ENCODE data around the gene STRIT1. TPM values are rescaled to one million over a fixed set of nuclear protein-coding genes. Genes with fewer than 3 reads are reported as not detected.
"Not testable (repeated sequence)": the region's sequence is repeated elsewhere in the genome, so short reads cannot be mapped to it uniquely, and the experiment has no call there.

Gene STRIT1
- total and polyA plus RNA-seq, 2 donors (not counting 1 experiment from before 2014, with no cell fraction given) = not detected

DNA sequence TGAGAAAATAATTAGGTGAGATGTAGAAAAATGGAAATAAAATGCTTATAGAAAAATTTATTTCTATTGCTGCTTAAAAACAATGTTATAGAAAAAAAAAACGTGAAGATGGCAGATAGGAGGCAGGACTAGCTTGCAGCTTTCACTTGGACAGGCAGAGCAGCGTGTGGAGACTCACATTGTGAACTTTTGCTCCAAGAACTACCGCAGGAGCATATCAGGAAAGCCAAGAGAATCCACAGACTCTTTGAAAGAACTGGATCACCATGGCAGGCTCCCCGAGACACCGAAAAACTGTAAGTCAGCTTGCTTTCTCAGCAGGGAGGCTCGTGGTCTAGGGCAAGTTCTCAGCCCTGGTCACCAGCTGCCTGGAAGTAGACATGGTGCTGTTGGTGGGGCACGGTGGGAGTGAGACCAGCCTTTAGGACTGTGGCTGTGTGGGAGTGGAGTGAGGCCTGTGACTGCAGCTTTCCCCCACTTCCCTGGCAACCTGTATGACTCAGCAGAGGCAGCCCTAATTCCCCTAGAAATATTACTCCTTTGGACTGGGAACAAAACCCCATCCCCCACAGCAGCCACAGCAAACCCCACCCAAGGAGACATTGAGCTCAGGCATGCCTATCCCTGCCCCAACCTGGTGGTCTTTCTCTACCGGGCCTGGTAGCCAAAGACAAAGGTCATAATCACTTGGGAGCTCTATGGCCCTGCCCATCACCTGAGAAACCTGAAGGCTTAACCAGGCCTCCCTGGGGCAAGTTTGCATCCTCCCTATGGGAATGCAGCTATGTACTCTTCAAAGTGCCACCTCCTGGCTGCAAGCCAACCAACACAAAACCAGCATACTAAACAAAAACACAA is 22.8 kb downstream of the STRIT1 start:
- Histone ChIP-seq H2AFZ (ENCODE audit: insufficient read depth, low read depth, low read length, poor library complexity, severe bottlenecking) (no peak overlapping the region), H3K27me3 (replicated peaks in 1 of 4; ENCODE audit: control extremely low read depth in 1 of 4, control insufficient read depth in 3 of 4, insufficient read depth in 4 of 4, low read length in 3 of 4) (no peaks in the 10 kb centered on the region), H3K4me1 (ENCODE audit: control insufficient read depth in 2 of 2, insufficient read depth in 2 of 2, low read length in 2 of 2) (no peaks in the 10 kb centered on the region), H3K79me2 (ENCODE audit: control insufficient read depth, insufficient read depth, low read length) (no peaks in the 10 kb centered on the region), H4K20me1 (ENCODE audit: control insufficient read depth, insufficient read depth, low read length, poor library complexity, severe bottlenecking) (no peaks in the 10 kb centered on the region), H3K27ac (ENCODE audit: low read length in 2 of 2) (no peak overlapping the region), H3K36me3 (replicated peaks in 1 of 2; ENCODE audit: control extremely low read depth in 1 of 2, control insufficient read depth in 1 of 2, extremely low read depth in 1 of 2, insufficient read depth in 2 of 2, low read length in 1 of 2) (no peaks in the 10 kb centered on the region), H3K9me3 (ENCODE audit: control extremely low read depth in 1 of 3, control insufficient read depth in 2 of 3, insufficient read depth in 1 of 3, low read length in 2 of 3) (no peaks in the 10 kb centered on the region), H3K9ac (ENCODE audit: low read length) (no peak overlapping the region), H3K4me3 (ENCODE audit: control extremely low read depth in 1 of 5, extremely low read depth in 1 of 5, insufficient read depth in 1 of 5, low read depth in 2 of 5, low read length in 4 of 5) (no peak overlapping the region), H3K4me2 (replicated peaks; ENCODE audit: low read depth, low read length, poor library complexity, severe bottlenecking) (no peak overlapping the region)
- ChIA-PET POLR2A (no interaction called here), CTCF (no interaction called here)
- ATAC-seq (ENCODE audit: low read depth) = no peak
- TF ChIP-seq, protein P1, sequence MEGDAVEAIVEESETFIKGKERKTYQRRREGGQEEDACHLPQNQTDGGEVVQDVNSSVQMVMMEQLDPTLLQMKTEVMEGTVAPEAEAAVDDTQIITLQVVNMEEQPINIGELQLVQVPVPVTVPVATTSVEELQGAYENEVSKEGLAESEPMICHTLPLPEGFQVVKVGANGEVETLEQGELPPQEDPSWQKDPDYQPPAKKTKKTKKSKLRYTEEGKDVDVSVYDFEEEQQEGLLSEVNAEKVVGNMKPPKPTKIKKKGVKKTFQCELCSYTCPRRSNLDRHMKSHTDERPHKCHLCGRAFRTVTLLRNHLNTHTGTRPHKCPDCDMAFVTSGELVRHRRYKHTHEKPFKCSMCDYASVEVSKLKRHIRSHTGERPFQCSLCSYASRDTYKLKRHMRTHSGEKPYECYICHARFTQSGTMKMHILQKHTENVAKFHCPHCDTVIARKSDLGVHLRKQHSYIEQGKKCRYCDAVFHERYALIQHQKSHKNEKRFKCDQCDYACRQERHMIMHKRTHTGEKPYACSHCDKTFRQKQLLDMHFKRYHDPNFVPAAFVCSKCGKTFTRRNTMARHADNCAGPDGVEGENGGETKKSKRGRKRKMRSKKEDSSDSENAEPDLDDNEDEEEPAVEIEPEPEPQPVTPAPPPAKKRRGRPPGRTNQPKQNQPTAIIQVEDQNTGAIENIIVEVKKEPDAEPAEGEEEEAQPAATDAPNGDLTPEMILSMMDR (IDR thresholded peaks at IDR 0.05) = no peak
- TF ChIP-seq EZH2 (IDR thresholded peaks at IDR 0.05; ENCODE audit: borderline replicate concordance, insufficient read depth, low read depth, low read length, poor library complexity, severe bottlenecking) = no peak
- DNase-seq = no peak
- H3K9me3 Mint-ChIP-seq (ENCODE audit: insufficient read depth) = no peaks in the 10 kb centered on the region
- no peaks in the 10 kb centered on the region for H3K4me1 Mint-ChIP-seq
- no peaks in the 10 kb centered on the region for H3K27me3 Mint-ChIP-seq
- H3K27ac Mint-ChIP-seq = no peak overlapping the region
- WGBS (ENCODE audit: insufficient coverage) = 76% methylated on average over 7 of the region's 8 CpGs
- H3K4me3 Mint-ChIP-seq = no peak overlapping the region
- intact Hi-C loops (cut with micrococcal nuclease) = no loop called here

DNA sequence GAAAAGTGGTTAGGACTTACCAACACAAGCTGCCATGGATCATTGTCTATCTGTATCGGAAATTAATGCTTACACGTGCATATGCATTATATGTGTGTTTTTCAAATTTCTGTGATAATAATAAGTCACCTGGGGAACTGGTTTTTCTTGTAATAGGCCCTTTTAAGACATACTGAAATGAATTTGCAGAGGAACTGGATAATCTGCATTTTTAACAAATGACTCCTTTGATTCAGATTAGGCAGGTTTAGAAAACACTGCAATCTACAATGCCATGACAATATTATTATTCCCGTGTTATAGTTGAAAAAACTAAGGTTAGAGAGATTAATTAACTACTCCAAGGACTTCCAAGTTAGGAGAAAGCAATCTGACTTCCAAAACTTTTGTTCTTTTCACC is 23.4 kb downstream of the STRIT1 start:
- no peaks in the 10 kb centered on the region for H4K20me1 ChIP-seq (ENCODE audit: control insufficient read depth, insufficient read depth, low read length, poor library complexity, severe bottlenecking)
- H3K27ac Mint-ChIP-seq = no peak overlapping the region
- no peaks in the 10 kb centered on the region for H3K9me3 ChIP-seq (ENCODE audit: control extremely low read depth in 1 of 3, control insufficient read depth in 2 of 3, insufficient read depth in 1 of 3, low read length in 2 of 3)
- no peak overlapping the region for H3K4me3 ChIP-seq (ENCODE audit: control extremely low read depth in 1 of 5, extremely low read depth in 1 of 5, insufficient read depth in 1 of 5, low read depth in 2 of 5, low read length in 4 of 5)
- no peak overlapping the region for H2AFZ ChIP-seq (ENCODE audit: insufficient read depth, low read depth, low read length, poor library complexity, severe bottlenecking)
- WGBS (ENCODE audit: insufficient coverage) = no CpG with 5 or more reads among the region's 3 CpGs
- POLR2A ChIA-PET = no interaction called here
- H3K27me3 Mint-ChIP-seq = no peaks in the 10 kb centered on the region
- no peak for TF ChIP-seq EZH2 (IDR thresholded peaks at IDR 0.05; ENCODE audit: borderline replicate concordance, insufficient read depth, low read depth, low read length, poor library complexity, severe bottlenecking)
- TF ChIP-seq, protein P1 (IDR thresholded peaks at IDR 0.05) = no peak
- no peak for DNase-seq
- H3K27ac ChIP-seq (ENCODE audit: low read length in 2 of 2) = no peak overlapping the region
- no peaks in the 10 kb centered on the region for H3K9me3 Mint-ChIP-seq (ENCODE audit: insufficient read depth)
- CTCF ChIA-PET = no interaction called here
- H3K36me3 ChIP-seq (replicated peaks in 1 of 2; ENCODE audit: control extremely low read depth in 1 of 2, control insufficient read depth in 1 of 2, extremely low read depth in 1 of 2, insufficient read depth in 2 of 2, low read length in 1 of 2) = no peaks in the 10 kb centered on the region
- H3K9ac ChIP-seq (ENCODE audit: low read length) = no peak overlapping the region
- H3K79me2 ChIP-seq (ENCODE audit: control insufficient read depth, insufficient read depth, low read length) = no peaks in the 10 kb centered on the region
- no peak for ATAC-seq (ENCODE audit: low read depth)
- H3K4me1 Mint-ChIP-seq = no peaks in the 10 kb centered on the region
- no peaks in the 10 kb centered on the region for H3K27me3 ChIP-seq (replicated peaks in 1 of 4; ENCODE audit: control extremely low read depth in 1 of 4, control insufficient read depth in 3 of 4, insufficient read depth in 4 of 4, low read length in 3 of 4)
- H3K4me2 ChIP-seq (replicated peaks; ENCODE audit: low read depth, low read length, poor library complexity, severe bottlenecking) = no peak overlapping the region
- intact Hi-C loops (cut with micrococcal nuclease) = no loop called here
- no peak overlapping the region for H3K4me3 Mint-ChIP-seq
- no peaks in the 10 kb centered on the region for H3K4me1 ChIP-seq (ENCODE audit: control insufficient read depth in 2 of 2, insufficient read depth in 2 of 2, low read length in 2 of 2)

DNA sequence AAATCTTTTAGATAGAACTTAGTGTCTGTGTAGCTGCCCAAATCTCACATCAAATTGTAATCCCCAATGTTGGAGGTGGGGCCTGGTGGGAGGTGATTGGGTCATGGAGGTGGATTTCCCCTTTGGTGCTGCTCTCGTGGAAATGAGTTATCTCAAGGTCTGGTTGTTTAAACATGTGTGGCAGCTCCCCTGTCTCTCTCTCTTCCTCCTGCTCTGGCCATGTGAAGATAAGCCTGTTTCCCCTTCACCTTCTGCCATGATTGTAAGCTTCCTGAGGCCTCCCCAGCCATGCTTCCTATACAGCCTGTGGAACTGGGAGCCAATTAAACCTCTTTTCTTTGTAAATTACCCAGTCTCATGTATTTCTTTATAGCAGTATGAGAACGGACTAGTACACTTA is 30.6 kb downstream of the STRIT1 start:
- H2AFZ ChIP-seq (ENCODE audit: insufficient read depth, low read depth, low read length, poor library complexity, severe bottlenecking); CTCF ChIA-PET; H3K9ac ChIP-seq (ENCODE audit: low read length); H3K27ac ChIP-seq (ENCODE audit: low read length in 2 of 2); H3K9me3 Mint-ChIP-seq (ENCODE audit: insufficient read depth); intact Hi-C loops (cut with micrococcal nuclease); H3K4me3 Mint-ChIP-seq; H3K4me1 ChIP-seq (ENCODE audit: control insufficient read depth in 2 of 2, insufficient read depth in 2 of 2, low read length in 2 of 2); ATAC-seq (ENCODE audit: low read depth); H4K20me1 ChIP-seq (ENCODE audit: control insufficient read depth, insufficient read depth, low read length, poor library complexity, severe bottlenecking); H3K9me3 ChIP-seq (ENCODE audit: control extremely low read depth in 1 of 3, control insufficient read depth in 2 of 3, insufficient read depth in 1 of 3, low read length in 2 of 3); H3K27me3 ChIP-seq (replicated peaks in 1 of 4; ENCODE audit: control extremely low read depth in 1 of 4, control insufficient read depth in 3 of 4, insufficient read depth in 4 of 4, low read length in 3 of 4); H3K27ac Mint-ChIP-seq; H3K79me2 ChIP-seq (ENCODE audit: control insufficient read depth, insufficient read depth, low read length); POLR2A ChIA-PET; H3K4me3 ChIP-seq (ENCODE audit: control extremely low read depth in 1 of 5, extremely low read depth in 1 of 5, insufficient read depth in 1 of 5, low read depth in 2 of 5, low read length in 4 of 5); H3K4me2 ChIP-seq (replicated peaks; ENCODE audit: low read depth, low read length, poor library complexity, severe bottlenecking); H3K27me3 Mint-ChIP-seq; H3K4me1 Mint-ChIP-seq; H3K36me3 ChIP-seq (replicated peaks in 1 of 2; ENCODE audit: control extremely low read depth in 1 of 2, control insufficient read depth in 1 of 2, extremely low read depth in 1 of 2, insufficient read depth in 2 of 2, low read length in 1 of 2); DNase-seq: not testable (repeated sequence)
- no CpG with 5 or more reads among the region's 2 CpGs for WGBS (ENCODE audit: insufficient coverage)

Data from B cell (primary cell).